G401.6 (cell line): Measurements from ENCODE around the gene PRR18.
"Not testable (repeated sequence)": the region's sequence is repeated elsewhere in the genome, so short reads cannot be mapped to it uniquely, and the experiment has no call there.

ENCODE experiments used
- FAIRE-seq: peaks from 2 replicates; lab custom pipeline; 2012; peaks lifted over from hg19 to GRCh38; lab: Jason Lieb, UNC

PRR18 gene, protein sequence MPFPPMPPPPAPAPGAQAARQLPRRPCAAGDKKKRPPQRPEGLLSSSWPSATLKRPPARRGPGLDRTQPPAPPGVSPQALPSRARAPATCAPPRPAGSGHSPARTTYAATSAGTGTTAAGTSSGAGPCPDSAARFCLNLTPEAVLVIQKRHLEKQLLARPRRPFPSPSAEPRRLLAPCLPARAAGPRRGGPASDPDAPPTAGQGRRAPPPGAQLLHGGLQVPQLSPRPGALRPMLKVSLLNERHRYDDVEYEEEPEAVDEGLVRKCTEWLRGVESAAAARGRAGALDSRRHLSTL

DNA sequence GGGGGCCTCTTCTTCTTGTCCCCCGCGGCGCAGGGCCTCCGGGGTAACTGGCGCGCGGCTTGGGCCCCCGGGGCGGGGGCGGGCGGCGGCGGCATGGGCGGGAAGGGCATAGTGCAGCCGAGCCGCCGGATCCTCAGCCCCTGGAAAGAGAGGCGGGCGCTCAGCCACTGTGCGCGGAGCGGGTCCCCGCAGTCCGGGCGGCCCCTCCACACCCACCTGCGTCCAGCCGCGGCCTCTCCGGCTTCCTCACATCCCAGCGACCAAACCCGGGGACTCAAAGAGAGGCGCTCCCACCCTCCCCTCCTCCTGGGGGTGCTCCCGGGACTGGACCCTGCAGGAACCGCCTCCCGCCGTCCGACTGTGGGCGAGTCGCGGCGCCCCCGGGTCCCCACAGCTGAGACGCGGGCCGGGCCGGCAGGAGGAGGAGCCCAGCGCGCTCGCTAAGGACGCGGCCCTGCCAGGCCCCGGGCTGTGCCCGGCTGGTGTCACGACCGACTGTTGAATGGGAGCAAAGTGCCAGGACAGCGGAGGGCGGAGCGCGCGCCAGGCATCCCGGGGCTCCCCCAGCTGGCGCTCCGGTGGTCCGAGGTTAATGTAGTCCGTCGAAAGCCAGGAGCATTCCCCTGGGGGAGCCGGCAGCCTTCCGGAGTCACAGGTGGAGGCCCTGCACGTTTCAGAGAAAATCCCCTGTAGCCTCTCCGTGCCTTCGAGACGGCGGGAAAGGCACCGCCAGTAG, at the start of gene PRR18:
Gene PRR18, minus strand, starts transcription at position 360 of the 736 bp plus-strand sequence. Its CDS starts 250 bp downstream, at position 110.
- no peak for FAIRE-seq

DNA sequence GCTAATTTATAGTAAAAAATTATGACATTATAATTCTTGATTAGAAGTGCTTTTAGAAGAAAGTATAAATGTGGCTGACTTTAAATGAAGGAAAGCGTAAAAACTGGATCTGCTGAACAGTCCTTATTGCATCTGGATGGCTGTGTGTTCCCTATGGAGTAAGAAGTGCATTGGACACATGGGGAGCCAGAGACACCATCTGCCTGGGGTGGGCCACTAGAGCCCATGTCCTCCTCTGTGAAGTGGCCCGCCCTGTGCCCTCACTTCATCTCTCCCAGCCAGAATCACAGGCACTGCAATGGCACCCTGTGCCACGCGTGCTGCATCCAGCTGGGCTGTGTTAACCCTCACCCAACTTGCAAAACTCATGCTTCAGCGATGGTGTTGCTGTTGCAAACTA, 47.4 kb upstream of the PRR18 start:
- FAIRE-seq, result no peak

DNA sequence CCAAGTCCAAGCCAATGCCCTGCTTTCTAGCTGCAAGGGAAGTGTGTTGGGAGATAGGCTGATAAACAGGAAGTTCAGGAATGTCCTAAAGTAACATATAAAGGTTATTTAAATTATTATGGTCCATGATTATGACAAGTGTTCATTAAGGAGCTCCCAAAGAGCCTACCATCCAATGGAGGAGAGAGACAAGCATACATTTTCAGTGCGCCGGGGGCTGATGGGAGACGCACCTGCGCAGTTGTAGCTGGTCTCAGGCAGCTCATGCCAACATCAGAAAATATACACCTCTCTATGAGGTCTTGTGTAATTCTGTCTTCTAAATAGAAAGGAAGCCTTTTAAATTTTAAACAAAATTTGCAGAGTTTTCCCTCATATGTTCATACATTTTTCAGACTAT, 46.8 kb upstream of the PRR18 start:
- no peak for FAIRE-seq

DNA sequence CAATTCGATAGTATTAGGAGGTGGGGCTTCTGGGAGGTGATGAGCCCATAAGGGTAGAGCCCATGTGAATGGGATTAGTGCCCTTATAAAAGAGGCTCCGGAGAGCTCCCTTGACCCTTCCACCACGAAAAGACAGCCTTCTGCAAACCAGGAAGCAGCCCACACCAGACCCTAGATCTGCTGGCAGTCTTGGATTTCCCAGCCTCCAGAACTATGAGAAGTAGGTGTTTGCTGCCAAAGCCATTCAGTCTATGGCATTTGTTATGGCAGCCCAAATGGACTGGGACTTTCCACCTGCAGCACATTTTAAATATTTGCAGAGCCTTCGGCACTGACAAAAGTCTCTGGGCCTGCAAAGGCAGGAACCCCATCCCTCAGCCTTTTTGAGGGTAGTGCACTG, 46.0 kb upstream of the PRR18 start:
- FAIRE-seq, result no peak

DNA sequence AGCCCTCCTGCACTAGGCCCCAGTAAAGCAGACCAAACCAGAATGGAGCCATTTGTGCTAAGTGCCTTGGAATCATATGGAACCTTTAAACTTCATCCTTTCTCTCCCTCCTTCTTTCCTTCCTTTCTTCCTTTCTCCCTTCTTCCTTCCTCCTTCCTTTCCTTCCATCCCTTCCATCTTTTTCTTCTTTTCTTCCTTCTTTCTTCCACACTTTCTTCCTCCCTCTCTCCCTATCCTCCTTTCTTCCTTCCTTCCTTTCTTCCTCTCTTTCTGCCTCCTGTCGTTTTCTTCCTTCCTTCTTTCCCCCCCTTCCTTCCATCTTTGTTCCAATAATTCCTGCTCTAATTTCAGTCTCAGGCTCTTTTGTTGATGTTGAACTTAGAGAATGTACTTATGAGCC, 45.3 kb upstream of the PRR18 start:
- FAIRE-seq, result no peak

DNA sequence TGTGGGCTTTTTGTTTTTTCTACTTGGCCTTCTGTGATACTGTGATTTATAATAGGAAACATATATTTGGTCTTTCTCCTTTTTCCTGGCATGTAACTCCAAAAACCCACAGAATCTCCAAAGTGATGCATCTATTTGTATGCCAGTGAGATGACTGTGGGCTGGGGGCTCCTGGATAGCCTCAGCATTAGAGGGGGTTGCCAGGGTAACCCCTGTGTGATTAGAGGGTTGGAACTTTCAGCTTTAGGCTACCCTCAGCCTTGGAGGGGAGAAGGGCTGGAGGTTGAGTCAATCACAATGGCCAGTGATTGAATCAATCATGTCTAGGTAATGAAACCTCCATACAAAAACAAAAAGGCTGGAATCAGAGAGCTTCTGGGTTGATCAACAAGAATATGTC, 44.7 kb upstream of the PRR18 start:
- no peak for FAIRE-seq

DNA sequence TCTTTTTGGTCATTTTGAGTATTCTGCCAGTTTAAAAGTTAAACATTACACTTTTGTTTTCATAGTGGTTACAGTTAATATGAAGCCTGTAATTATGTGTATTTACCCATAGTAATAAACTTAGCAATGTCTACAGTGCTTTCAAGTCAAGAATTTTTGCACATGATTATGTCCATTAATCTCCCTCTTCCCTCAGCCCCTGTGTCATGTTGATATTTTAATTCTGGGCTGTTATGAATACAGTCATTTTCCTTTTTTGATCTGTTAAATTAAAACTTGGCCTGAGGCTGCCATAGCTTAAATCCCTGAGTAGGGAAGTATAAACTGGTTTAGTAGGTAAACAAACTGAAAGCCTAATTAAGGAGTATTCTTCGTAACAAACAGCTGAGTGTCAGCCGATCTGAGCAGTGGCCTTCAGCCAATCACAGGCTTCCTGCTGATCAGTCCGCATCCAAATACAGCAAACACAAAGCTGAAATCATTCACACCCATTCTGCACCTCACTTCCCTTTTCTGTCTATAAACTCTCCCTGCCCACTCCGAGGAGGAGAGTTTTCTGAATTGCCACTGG, 43.6 kb upstream of the PRR18 start:
- no peak for FAIRE-seq

DNA sequence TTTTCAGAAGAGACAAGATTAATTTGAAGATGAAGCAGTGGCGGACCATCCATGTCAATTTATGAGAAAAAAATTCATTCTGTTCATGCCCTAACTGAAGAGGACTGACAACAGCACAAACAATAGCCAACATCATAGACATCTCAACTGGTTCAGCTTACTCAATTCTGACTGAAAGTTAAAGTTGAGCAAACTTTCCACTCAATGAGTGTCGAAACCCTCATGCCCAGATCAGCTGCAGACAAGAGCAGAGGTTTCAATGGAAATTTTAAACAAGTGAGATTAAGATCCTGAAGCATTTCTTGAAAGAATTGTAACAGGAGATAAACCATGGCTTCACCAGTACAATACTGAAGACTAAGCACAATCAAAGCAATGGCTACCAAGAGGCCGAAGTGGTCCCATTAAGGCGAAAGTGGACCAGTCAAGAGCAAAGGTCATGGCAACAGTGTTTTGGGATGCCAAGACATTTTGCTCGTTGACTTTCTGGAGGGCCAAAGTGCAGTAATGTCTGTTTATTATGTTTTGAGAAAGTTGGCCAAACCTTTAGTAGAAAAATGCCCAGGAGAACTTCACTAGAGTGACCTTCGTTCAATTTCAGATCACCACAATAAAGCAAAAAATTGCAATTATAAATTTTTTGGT, 40.2 kb upstream of the PRR18 start:
- no peak for FAIRE-seq

DNA sequence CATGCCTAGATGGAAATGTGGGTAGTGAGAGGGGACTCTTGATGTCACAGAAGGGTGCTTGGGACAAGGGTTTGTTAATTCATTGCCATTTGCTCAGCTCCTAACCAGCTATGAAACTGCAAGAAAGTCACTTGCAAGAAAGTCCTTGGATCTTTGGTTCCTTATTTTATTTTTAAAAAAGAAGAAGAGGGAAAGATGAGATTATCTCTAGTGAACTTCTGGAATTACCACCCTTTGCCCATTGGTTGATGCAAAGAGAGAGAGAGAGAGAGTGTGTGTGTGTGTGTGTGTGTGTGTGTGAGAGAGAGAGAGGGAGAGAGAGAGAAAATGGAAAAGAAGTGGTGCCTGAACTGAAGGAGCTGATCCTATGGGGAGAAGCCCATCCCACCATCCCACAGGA, 38.8 kb upstream of the PRR18 start:
- no peak for FAIRE-seq

DNA sequence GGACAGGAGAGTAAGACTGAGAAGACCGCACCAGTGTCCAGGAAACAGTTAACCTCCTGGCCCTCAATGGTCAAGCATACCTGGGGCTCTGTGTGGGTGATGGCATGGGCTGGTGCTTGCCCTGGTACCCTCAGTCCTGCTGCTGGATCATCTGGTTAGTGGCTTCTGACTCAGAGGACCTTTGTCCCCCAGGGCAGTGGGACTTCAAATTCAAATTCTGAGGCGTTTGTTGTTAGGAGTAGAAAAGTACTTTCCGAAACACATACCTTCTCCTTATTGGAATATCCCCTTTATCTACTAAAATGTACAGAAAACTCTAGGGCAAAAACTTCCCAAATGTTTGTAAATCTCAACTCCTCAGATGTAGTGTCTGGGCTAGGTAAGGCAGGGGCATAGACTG, 38.3 kb upstream of the PRR18 start:
- no peak for FAIRE-seq

DNA sequence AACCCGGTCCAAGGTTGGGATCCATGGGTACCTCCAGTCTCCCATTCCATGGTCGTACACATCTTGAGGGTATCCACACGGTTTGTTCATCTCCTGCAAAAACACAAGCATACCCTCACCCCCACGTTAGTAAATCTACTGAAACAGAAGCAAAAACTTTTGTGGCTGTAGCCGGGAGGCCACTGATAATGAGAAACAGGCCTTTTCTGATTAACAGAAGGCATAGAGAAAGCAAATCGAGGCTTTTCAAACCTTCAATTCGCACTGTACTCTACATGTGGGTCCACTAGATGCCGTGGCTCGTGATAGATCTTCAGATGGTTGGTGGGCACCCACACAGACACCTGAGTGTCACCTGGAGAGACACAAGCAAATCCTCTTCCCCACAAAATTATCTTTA, 37.5 kb upstream of the PRR18 start:
- not testable (repeated sequence) for FAIRE-seq

DNA sequence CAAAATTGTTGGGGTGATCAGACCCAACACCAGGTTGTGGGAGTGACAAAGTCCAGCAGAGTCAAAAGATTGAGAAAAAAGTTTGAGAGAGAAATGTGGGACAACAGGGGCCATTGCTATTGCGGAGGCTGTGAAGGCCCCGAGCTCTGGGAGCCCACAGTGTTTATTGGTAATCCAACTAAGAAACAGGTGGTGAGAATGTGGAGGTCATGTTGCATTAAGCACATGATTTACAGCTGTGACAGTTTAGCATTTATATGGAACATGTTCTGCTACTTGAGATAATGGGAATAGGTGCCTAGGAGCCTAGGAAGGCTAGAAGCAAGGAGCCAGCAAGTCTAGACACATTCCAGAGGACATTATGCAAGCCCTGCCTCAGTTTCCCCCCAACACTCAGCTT, 36.7 kb upstream of the PRR18 start:
- not testable (repeated sequence) for FAIRE-seq

DNA sequence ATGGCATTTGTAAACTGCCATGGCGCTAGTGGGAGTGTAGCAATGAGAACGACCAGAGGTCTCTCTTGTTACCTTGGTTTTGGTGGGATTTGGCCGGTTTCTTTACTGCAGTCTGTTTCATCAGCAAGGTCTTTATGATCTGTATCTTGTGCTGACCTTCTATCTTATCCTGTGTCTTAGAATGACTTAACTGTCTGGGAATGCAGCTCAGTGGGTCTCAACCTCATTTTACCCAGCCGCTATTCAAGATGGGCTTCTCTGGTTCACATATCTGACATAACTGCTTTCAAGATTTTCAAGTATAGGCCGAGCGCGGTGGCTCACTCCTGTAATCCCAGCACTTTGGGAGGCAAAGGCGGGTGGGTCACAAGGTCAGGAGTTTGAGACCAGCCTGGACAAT, 36.0 kb upstream of the PRR18 start:
- FAIRE-seq, result no peak

DNA sequence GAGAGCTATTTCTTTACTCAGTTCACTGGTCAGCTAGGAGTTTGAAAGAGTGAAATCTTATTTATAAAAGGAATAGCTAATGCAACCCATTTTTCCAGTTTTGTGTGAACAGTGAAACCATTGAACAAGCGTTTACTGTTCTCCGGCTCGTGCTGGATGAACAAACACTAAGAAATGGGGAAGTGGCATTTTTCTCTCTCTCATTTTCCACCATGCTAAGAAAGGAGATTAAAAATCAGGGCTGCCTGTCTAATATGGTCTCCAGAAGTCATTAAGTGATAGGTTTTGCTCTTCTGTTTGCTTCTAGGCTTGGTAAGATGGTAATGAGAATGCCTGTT, 34.9 kb upstream of the PRR18 start:
- FAIRE-seq, result no peak

DNA sequence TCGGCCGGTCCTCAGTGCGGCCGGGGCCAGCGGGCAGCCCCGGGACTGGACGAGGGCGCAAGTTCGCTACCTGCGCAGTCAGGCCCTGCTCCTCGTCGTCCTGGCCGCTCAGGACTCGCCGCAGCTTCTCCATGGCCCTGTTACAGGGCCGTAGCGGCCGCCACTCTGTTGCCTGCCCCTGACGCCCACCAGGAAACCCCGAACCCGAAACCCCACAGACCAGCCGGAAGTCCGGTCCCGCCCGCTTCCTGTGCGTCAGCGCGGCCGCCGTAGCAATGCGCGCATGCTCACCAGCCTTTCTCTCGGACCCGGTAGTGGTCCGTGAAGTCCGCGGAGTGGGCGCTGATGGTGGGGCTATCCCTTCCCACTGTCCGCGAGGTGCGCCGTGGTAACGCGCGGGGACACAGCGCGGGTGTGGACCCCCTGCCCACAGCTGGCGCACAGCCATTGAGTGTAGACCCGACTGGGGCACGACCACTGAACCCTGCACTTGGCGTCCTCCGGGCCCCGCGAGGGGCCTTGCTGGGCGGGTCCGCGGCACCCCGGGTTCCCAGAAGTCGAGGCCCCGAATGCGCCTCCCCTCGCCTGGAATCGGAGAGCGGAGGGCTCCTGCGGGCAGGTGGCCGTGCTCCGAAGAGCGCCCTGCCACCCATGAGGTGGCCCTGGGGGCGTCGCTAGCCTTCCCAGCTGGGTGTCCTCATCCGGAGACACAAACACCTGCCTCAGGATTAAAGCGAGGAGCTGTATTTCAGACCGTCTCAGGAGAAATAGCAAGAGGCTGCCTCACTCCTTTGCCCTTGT, 34.4 kb upstream of the PRR18 start, which contains the start of gene SFT2D1:
Gene SFT2D1, minus strand, starts transcription at position 197 of the 801 bp plus-strand sequence. Its CDS starts 64 bp downstream, at position 133.
- no peak for FAIRE-seq

DNA sequence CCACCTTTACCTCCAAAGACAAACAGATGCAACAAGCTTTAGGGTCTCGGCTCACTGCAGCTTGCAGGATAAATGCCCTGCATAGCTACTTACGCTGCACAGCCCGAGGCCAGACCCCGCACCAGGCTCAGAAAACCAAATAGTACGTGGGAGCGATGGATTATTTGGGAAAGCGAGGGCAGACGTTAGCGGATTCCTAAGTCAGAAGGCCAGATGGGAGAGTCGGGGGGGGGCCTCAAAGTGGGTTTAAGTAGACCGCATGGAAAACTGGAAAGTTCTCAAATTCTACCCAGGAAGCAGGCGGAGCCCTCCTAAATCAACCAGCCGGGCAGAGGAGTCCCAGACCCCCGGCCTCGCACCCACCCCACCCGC, 33.8 kb upstream of the PRR18 start:
- no peak for FAIRE-seq

DNA sequence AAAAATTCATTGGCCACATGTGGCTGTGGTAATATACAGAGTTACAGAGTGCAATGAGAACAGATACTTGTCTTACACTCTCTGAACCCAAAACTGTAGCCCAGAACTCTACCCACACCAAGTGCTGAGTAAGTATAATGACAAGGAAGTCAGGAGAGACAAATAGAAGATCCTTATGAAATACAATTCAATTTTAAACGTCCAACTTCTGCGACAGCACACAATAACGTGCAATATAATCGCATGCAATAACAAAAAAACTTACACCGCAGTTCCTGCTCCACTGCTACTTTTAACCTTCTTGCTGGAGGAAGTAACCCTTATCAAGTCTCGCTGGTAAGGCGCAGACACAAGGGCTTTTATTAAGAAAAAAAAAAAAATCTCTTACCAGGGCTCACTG, 33.3 kb upstream of the PRR18 start:
- FAIRE-seq, result no peak

DNA sequence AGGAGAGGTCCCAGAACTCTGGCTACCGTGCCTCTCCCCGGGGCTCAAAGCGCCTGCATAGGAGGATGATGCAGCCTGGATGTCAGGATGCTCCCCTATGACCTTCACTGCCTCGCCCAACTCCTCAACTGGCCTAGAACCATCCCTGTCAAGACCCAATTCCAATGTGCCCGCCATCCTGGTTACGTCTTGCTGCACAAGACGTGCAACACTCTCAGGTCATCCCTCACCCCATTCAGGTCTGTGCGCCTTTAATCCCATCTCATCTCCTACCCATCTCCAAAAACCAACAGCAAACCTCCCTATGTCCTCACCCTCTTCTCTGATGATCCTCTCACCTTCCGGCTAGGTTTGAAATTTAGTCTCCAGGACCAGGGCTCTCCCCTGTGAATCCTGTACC, 30.7 kb upstream of the PRR18 start:
- no peak for FAIRE-seq

DNA sequence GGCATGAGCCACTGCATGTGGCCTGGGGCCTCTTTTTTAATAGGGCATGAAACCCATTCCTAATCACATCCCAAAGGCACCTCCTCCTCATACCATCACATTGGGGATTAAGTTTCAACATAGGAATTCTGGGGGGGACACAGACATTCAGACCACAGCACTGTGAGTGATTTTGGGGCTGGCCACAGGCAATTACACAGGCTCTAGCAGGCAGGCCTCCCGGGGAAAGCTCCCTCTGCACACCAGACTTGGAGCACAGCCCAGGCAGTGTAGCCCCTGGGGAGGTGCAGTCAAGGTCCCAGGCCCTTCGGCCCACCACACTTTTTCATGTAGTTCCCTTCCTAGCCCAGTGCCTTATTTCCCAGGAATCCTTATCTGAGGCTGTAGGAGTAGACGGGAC, 28.7 kb upstream of the PRR18 start:
- no peak for FAIRE-seq

DNA sequence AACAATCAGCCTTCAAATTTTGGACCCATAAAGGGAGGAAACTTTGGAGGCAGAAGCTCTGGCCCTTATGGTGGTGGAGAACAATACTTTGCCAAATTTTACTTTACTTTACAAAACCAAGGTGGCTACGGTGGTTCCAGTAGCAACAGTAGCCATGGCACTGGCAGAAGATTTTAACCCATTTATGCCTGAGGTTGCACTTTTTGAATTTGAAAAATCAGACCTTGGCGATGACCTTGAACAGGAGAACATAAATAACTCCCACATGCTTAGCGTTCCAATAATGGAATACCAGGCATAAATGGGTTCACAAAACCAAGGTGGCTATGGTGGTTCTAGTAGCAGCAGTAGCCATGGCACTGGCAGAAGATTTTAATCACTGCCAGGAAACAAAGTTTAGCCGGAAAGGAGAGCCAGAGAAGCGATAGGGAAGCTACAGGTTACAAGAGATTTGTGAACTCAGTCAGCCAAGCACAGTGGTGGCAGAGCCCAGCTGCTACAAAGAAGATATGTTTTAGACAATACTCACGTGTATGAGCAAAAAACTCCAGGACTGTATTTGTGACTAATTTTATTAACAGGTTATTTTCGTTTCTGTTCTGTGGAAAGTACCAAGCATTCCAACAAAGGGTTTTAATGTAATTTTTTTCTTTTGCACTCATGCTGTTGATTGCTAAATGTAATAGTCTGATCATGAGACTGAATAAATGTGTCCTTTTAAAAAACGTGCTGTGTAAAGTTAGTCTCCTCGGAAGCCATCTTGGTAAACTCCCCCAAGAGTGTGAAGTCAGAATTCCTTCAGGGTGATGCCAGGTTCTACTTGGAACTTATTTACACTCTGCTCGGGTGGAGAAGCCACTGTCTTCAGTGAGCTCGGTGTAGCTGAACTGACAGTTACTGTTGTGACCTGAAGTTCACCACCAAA, 27.4 kb upstream of the PRR18 start:
- FAIRE-seq, result no peak

DNA sequence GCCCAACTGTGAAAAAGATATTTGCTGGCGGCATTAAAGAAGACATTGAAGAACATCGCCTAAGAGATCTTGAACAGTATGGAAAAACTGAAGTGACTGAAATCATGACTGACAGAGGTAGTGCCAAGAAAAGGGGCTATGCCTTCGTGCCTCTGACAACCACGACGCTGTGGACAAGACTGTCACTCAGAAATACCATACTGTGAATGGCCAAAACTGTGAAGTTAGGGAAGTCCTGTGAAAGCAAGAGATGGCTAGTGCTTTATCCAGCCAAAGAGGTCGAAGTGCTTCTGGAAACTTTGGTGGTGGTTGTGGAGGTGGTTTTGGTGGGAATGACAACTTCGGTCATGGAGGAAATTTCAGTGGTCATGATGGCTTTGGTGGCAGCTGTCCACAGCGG, 26.7 kb upstream of the PRR18 start:
- no peak for FAIRE-seq
